Activated T-helper 2 cell treated with anti-CD3 and anti-CD28 coated beads, Interferon-gamma antibody, Interleukin-2, Interleukin-4, amounts not matched to agents 10 μg/mL and 5 μg/mL and 100 μg/mL, durations not matched to agents 14 hours and 24 hours and 36 hours (primary cell): ENCODE measurements around the gene CYB561. TPM values are rescaled to one million over a fixed set of nuclear protein-coding genes. Genes with fewer than 3 reads are reported as not detected.

ENCODE experiments used
- DNase-seq: peaks from one replicate; pipeline ENCODE4 v3.0.0; 2021; ENCODE audit warnings: low spot score
- H3K27ac Mint-ChIP-seq: one replicate; pipeline ENCODE4 v1.8.0; 2021; ENCODE audit warnings: mixed read lengths
- H3K27me3 Mint-ChIP-seq: one replicate; pipeline ENCODE4 v1.8.0; 2021; ENCODE audit warnings: low read depth, mixed read lengths
- H3K36me3 Mint-ChIP-seq: one replicate; pipeline ENCODE4 v1.8.0; 2021; ENCODE audit warnings: low read depth, mixed read lengths
- H3K4me1 Mint-ChIP-seq: one replicate; pipeline ENCODE4 v1.8.0; 2021; ENCODE audit warnings: low read depth, mixed read lengths
- H3K4me3 Mint-ChIP-seq: one replicate; pipeline ENCODE4 v1.8.0; 2021; ENCODE audit warnings: low read depth, mild to moderate bottlenecking, moderate library complexity, mixed read lengths
- H3K9me3 Mint-ChIP-seq: one replicate; pipeline ENCODE4 v1.8.0; 2021; ENCODE audit warnings: mixed read lengths
- intact Hi-C: fragments of 100-400 bp; cut with micrococcal nuclease; formaldehyde crosslinking; loops from one replicate; pipeline ENCODE4 v1.15.1; 2023
- total RNA-seq: library from RNA; stranded (reverse); gene quantifications from 2 replicates; pipeline ENCODE4 v1.2.3, GENCODE V29; 2022

CYB561 gene
- total RNA-seq, 1 donor from 2014 or later: 0.41 TPM

GRCh38 chr17:63402431-63403212 lies 43.5 kb downstream of the CYB561 start:
- Mint-ChIP-seq H3K9me3 (no peaks in the 10 kb centered on the region), H3K4me3 (no peak overlapping the region), H3K36me3 (no peaks in the 10 kb centered on the region), H3K4me1 (peaks cover 9% of the 10 kb centered on the region), H3K27ac (no peak overlapping the region), H3K27me3 (peaks cover 5% of the 10 kb centered on the region)
- intact Hi-C loops: no loop called here
- DNase-seq: no peak

DNA sequence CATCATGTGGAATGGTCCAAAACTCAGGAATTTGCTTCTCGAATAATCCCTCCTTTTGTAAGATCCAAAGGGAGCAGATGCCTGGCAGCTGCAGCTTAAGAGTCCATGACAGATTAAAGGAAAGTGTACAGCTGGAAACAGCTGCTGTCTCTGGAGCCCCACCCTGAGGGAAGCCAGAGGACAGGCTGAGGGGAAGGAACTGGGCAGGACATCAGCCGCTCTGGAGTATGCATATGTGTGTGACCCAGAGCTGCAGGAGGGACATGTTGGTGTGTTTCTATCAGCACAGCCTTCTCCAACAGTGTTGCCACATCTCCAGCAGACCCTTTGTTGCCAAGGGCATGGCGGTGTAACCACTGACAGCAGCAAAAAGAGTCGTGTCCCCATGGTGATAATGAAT lies 46.2 kb downstream of the CYB561 start:
- intact Hi-C loops: no loop called here
- peaks cover 5% of the 10 kb centered on the region for H3K27me3 Mint-ChIP-seq
- DNase-seq: no peak
- no peaks in the 10 kb centered on the region for H3K36me3 Mint-ChIP-seq
- no peak overlapping the region for H3K27ac Mint-ChIP-seq
- no peak overlapping the region for H3K4me3 Mint-ChIP-seq
- no peaks in the 10 kb centered on the region for H3K9me3 Mint-ChIP-seq
- peaks cover 4% of the 10 kb centered on the region for H3K4me1 Mint-ChIP-seq

- peaks cover 4% of the 10 kb centered on the region for H3K4me1 Mint-ChIP-seq
- no peak overlapping the region for H3K4me3 Mint-ChIP-seq
- H3K27me3 Mint-ChIP-seq: peaks cover 5% of the 10 kb centered on the region
- intact Hi-C loops: no loop called here
- DNase-seq: no peak
- no peak overlapping the region for H3K27ac Mint-ChIP-seq
- H3K9me3 Mint-ChIP-seq: no peaks in the 10 kb centered on the region
- H3K36me3 Mint-ChIP-seq: no peaks in the 10 kb centered on the region
Observed at GRCh38 chr17:63399316-63399715, 46.8 kb downstream of the CYB561 start.

DNA sequence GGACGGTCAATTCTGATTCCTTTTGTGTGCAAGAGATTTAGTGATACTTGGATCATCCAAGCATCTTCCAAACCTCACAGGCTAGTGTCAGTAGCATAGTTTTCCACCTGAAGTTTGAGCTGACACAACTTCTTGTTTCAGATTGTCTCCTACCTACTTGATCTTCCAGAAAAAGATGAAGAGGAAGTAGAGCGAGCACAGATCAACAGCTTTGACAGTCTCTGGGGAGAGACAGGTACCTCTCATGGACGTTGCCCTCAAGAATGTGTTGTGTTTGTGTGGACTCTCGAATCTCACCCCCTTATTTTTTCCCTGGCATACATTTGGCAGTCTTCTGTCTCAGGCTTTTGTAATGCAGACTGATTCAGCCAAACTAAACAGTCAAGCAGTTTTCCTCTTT lies 47.4 kb downstream of the CYB561 start:
- H3K27me3 Mint-ChIP-seq: peaks cover 5% of the 10 kb centered on the region
- no peak overlapping the region for H3K27ac Mint-ChIP-seq
- no peak for DNase-seq
- H3K36me3 Mint-ChIP-seq: no peaks in the 10 kb centered on the region
- intact Hi-C loops: no loop called here
- peaks cover 4% of the 10 kb centered on the region for H3K4me1 Mint-ChIP-seq
- H3K4me3 Mint-ChIP-seq: no peak overlapping the region
- H3K9me3 Mint-ChIP-seq: no peaks in the 10 kb centered on the region

GRCh38 chr17:63395075-63395805 lies 50.9 kb downstream of the CYB561 start:
- Mint-ChIP-seq H3K4me1 (peaks cover 4% of the 10 kb centered on the region), H3K36me3 (no peaks in the 10 kb centered on the region), H3K9me3 (no peaks in the 10 kb centered on the region), H3K27me3 (no peaks in the 10 kb centered on the region), H3K4me3 (no peak overlapping the region), H3K27ac (no peak overlapping the region)
- DNase-seq: no peak
- intact Hi-C loops: no loop called here

GRCh38 chr17:63390090-63390489 lies 56.0 kb downstream of the CYB561 start:
- intact Hi-C loops: no loop called here

GRCh38 chr17:63387656-63388340 lies 58.3 kb downstream of the CYB561 start:
- no peak overlapping the region for H3K27ac Mint-ChIP-seq
- H3K9me3 Mint-ChIP-seq: no peaks in the 10 kb centered on the region
- H3K4me1 Mint-ChIP-seq: no peaks in the 10 kb centered on the region
- DNase-seq: no peak
- H3K4me3 Mint-ChIP-seq: no peak overlapping the region
- H3K27me3 Mint-ChIP-seq: peaks cover 2% of the 10 kb centered on the region
- intact Hi-C loops: no loop called here
- H3K36me3 Mint-ChIP-seq: no peaks in the 10 kb centered on the region

More at GRCh38 chr17:63390090-63390489, 56.0 kb downstream of the CYB561 start:
- Mint-ChIP-seq H3K9me3 (no peaks in the 10 kb centered on the region), H3K36me3 (no peaks in the 10 kb centered on the region), H3K4me1 (no peaks in the 10 kb centered on the region), H3K27me3 (no peaks in the 10 kb centered on the region), H3K27ac (no peak overlapping the region), H3K4me3 (no peak overlapping the region)
- DNase-seq: no peak

- peaks cover 2% of the 10 kb centered on the region for H3K27me3 Mint-ChIP-seq
- peaks cover 2% of the 10 kb centered on the region for H3K4me1 Mint-ChIP-seq
- H3K27ac Mint-ChIP-seq: no peak overlapping the region
- intact Hi-C loops: no loop called here
- no peaks in the 10 kb centered on the region for H3K36me3 Mint-ChIP-seq
- H3K9me3 Mint-ChIP-seq: peaks cover 11% of the 10 kb centered on the region
- H3K4me3 Mint-ChIP-seq: no peak overlapping the region
- DNase-seq: no peak
Observed at GRCh38 chr17:63382826-63383225, 63.3 kb downstream of the CYB561 start.

Other genes starting within 250 kb of the CYB561 start
- gene ACE, start 30.8 kb upstream of the CYB561 start, total RNA-seq: not detected in 2 replicates
- gene KCNH6, start 77.1 kb upstream of the CYB561 start, total RNA-seq: not detected in 2 replicates
- gene DCAF7, start 104.2 kb upstream of the CYB561 start, total RNA-seq: 118 and 119 TPM in 2 replicates
- 20.4 and 22.4 TPM in 2 replicates for gene TACO1, start 154.6 kb upstream of the CYB561 start, total RNA-seq
- 27.9 and 28.7 TPM in 2 replicates for gene MAP3K3, start 176.1 kb upstream of the CYB561 start, total RNA-seq